Pancreas (tissue), 10 donors: ENCODE data around the gene CLDN6. TPM values are rescaled to one million over a fixed set of nuclear protein-coding genes. Genes with fewer than 3 reads are reported as not detected.

ENCODE experiments used
- ATAC-seq, 4 donors: fragments of 200-7000 bp; cut with Tn5 transposase; one replicate each; pipeline versions ENCODE4 v1.8.0 to v1.9.1; 2020; ENCODE audit warnings: mild to moderate bottlenecking in 4 of 4, moderate library complexity in 4 of 4
- DNase-seq, 6 donors: peaks; one replicate each; pipeline ENCODE4 v3.0.0-alpha.2; 2020
- FAIRE-seq: peaks from 2 replicates; lab custom pipeline; 2012; peaks lifted over from hg19 to GRCh38; lab: Jason Lieb, UNC
- H3K27ac ChIP-seq, 4 donors: fragments of 200-600 bp; sonication (generic); 1 replicate in 3 of 4; 2 replicates in 1 of 4; pipeline versions ENCODE4 v1.5.0 to v1.8.0; 2020
- H3K27me3 ChIP-seq, 4 donors: fragments of 200-600 bp; one replicate each; pipeline ENCODE4 v1.8.0; 2021
- H3K36me3 ChIP-seq, 3 donors: fragments of 200-600 bp; sonication (generic) in 1 of 3; one replicate each; pipeline versions ENCODE4 v1.5.0 to v1.8.0; 2020 to 2021
- H3K4me1 ChIP-seq, 3 donors: fragments of 200-600 bp; one replicate each; pipeline ENCODE4 v1.8.0; 2021
- H3K4me3 ChIP-seq, 4 donors: fragments of 200-600 bp; sonication (generic) in 2 of 4; one replicate each; pipeline versions ENCODE4 v1.5.0 to v1.8.0; 2020 to 2021
- H3K9me3 ChIP-seq, 4 donors: fragments of 200-600 bp; one replicate each; pipeline ENCODE4 v1.8.0; 2021
- WGBS, 2 donors: extraction: QIAGEN DNeasy Blood & Tissue Kit; methylation state at CpG; one replicate each; pipeline ENCODE4 v1.1.7; 2013; 5-methylcytosine and 5-hydroxymethylcytosine counted together
- intact Hi-C, 3 donors: fragments of 100-400 bp; cut with DNase I; formaldehyde crosslinking; loops; one replicate each; pipeline versions ENCODE4 v1.11.1 to v1.14.2; 2022
- polyA plus RNA-seq, 2 donors: library from polyadenylated mRNA; stranded (reverse); fragments of 200-250 nt; gene quantifications; one replicate each; pipeline ENCODE4 v1.2.3, GENCODE V29; 2013
- total RNA-seq, 6 donors: library from RNA; stranded (reverse); fragmentation: NEBNext Ultra II Directional in 4 of 6; extraction: Animal tissue kit (Norgen Biotek cat#: 25700) in 4 of 6; gene quantifications; one replicate each; pipeline versions ENCODE4 v1.2.1 to v1.2.4, GENCODE V29; 2021 to 2023
- TF ChIP-seq, protein P1 (sequence below), 4 donors: fragments of 200-600 bp; sonication (generic) in 3 of 4; IDR thresholded peaks; one replicate each; pipeline versions ENCODE4 v1.5.0 to v1.8.0; 2021; ENCODE audit warnings: antibody characterized with exemption in 4 of 4
- donor health status: healthy with polysubstance abuse.
- donor health status: DM: no; HTN: no; CAD: no; lungs with moderate emphysema.
- donor health status: DM: no; HTN: no; CAD: no.
- donor health status: control.
- donor health status: control.
- donor health status: Bipolar disorder and iron deficiency.
- donor health status: DM: yes; HTN: yes; CAD: no.
- donor health status: DM: no; HTN: no; CAD: no.
- donor health status: DM: no; HTN: no; CAD: no.
- donor health status: DM: yes; HTN: yes; CAD: no.

Gene CLDN6
- total and polyA plus RNA-seq, 8 donors = 0.12 to 5.1 (median 0.73) TPM

GRCh38 chr16:3027983-3028715 is 10.2 kb upstream of the CLDN6 start:
- 12% methylated on average over 42 to 58 of the region's 58 CpGs for WGBS, 2 donors
- no peak for FAIRE-seq
- peak; percentile 85 to 99 (median 95) for DNase-seq
- no peak overlapping the region for H3K4me3 ChIP-seq
- no peaks in the 10 kb centered on the region for H3K9me3 ChIP-seq
- H3K36me3 ChIP-seq = peaks cover 0 to 6% (median 5%) of the 10 kb centered on the region in 3 donors
- H3K27me3 ChIP-seq = no peaks in the 10 kb centered on the region
- TF ChIP-seq, protein P1, sequence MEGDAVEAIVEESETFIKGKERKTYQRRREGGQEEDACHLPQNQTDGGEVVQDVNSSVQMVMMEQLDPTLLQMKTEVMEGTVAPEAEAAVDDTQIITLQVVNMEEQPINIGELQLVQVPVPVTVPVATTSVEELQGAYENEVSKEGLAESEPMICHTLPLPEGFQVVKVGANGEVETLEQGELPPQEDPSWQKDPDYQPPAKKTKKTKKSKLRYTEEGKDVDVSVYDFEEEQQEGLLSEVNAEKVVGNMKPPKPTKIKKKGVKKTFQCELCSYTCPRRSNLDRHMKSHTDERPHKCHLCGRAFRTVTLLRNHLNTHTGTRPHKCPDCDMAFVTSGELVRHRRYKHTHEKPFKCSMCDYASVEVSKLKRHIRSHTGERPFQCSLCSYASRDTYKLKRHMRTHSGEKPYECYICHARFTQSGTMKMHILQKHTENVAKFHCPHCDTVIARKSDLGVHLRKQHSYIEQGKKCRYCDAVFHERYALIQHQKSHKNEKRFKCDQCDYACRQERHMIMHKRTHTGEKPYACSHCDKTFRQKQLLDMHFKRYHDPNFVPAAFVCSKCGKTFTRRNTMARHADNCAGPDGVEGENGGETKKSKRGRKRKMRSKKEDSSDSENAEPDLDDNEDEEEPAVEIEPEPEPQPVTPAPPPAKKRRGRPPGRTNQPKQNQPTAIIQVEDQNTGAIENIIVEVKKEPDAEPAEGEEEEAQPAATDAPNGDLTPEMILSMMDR (IDR thresholded peaks at IDR 0.05) = peak; percentile 71 to 85 (median 83)
- intact Hi-C loops = no loop called here
- H3K4me1 ChIP-seq = peaks cover 3 to 21% (median 6%) of the 10 kb centered on the region in 3 donors
- peak overlapping the region in 3 of 4 donors; percentile 53 to 63 (median 53) for H3K27ac ChIP-seq
- peak; percentile 44 to 72 (median 68) for ATAC-seq

- H3K4me1 ChIP-seq = peaks cover 8 to 28% (median 13%) of the 10 kb centered on the region in 3 donors
Measured at GRCh38 chr16:3027489-3027795, 9.5 kb upstream of the CLDN6 start.

DNA sequence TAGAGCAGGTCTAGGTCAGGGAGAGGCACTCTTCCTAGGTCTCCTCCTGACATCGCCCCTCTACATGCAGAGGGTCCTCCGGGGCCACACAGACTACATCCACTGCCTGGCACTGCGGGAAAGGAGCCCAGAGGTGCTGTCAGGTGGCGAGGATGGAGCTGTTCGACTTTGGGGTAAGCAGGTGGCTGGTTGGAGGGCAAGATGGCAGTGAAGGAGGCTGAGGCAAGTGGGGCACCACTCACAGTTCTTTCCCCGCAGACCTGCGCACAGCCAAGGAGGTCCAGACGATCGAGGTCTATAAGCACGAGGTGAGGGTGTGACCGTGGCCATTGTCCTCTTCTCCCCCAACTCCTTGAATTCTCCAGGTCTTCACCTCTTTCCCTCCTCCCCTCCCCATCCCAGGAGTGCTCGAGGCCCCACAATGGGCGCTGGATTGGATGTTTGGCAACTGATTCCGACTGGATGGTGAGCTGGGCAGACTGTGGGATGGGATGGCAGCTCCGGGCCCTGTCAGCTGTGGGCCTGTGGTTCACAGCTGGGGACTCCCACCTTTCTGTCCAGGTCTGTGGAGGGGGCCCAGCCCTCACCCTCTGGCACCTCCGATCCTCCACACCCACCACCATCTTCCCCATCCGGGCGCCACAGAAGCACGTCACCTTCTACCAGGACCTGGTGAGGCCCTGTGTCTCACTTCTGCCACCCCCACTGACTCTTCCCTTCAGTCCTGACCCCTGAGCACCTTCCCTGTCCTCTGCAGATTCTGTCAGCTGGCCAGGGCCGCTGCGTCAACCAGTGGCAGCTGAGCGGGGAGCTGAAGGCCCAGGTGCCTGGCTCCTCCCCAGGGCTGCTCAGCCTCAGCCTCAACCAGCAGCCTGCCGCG is 8.9 kb upstream of the CLDN6 start:
- intact Hi-C loops = no loop called here
- Histone ChIP-seq H3K36me3 (peaks cover 0 to 6% (median 5%) of the 10 kb centered on the region in 3 donors), H3K9me3 (no peaks in the 10 kb centered on the region), H3K27me3 (no peaks in the 10 kb centered on the region), H3K4me1 (peaks cover 14 to 33% (median 19%) of the 10 kb centered on the region in 3 donors), H3K27ac (no peak overlapping the region), H3K4me3 (no peak overlapping the region)
- DNase-seq (peak in 5 of 6 donors; percentile 38 to 84 (median 56)), ATAC-seq (no peak), FAIRE-seq (no peak)
- WGBS, 2 donors = 88 to 91% methylated on average over 24 of the region's 24 CpGs
- TF ChIP-seq, protein P1 (IDR thresholded peaks at IDR 0.05) = no peak

More at GRCh38 chr16:3027489-3027795, 9.5 kb upstream of the CLDN6 start:
- H3K9me3 ChIP-seq = no peaks in the 10 kb centered on the region
- FAIRE-seq (no peak), DNase-seq (no peak), ATAC-seq (no peak)
- intact Hi-C loops = no loop called here
- peaks cover 0 to 6% (median 5%) of the 10 kb centered on the region in 3 donors for H3K36me3 ChIP-seq
- no peaks in the 10 kb centered on the region for H3K27me3 ChIP-seq
- TF ChIP-seq, protein P1 (IDR thresholded peaks at IDR 0.05) = no peak
- no peak overlapping the region for H3K4me3 ChIP-seq
- H3K27ac ChIP-seq = peak overlapping the region in 1 of 4 donors; percentile 53
- 84 to 89% methylated on average over 7 to 8 of the region's 8 CpGs for WGBS, 2 donors

- FAIRE-seq (no peak), DNase-seq (peak in 3 of 6 donors; percentile 15 to 44 (median 24)), ATAC-seq (no peak)
- H3K4me1 ChIP-seq = peaks cover 15 to 33% (median 24%) of the 10 kb centered on the region in 3 donors
- H3K27me3 ChIP-seq = no peaks in the 10 kb centered on the region
- WGBS, 2 donors = 85 to 86% methylated on average over 8 of the region's 8 CpGs
- no peaks in the 10 kb centered on the region for H3K9me3 ChIP-seq
- intact Hi-C loops = no loop called here
- H3K4me3 ChIP-seq = no peak overlapping the region
- no peak overlapping the region for H3K27ac ChIP-seq
- H3K36me3 ChIP-seq = peaks cover 0 to 9% (median 5%) of the 10 kb centered on the region in 3 donors
- TF ChIP-seq, protein P1 (IDR thresholded peaks at IDR 0.05) = no peak
Measured at GRCh38 chr16:3026003-3026378, 8.0 kb upstream of the CLDN6 start.
